Body of pancreas (tissue), 4 donors: ENCODE results near the gene ENO2. TPM values are rescaled to one million over a fixed set of nuclear protein-coding genes. Genes with fewer than 3 reads are reported as not detected.

ENCODE experiments used
- ATAC-seq: fragments of 150-250 bp; one replicate; pipeline ENCODE4 v1.9.1; 2016
- DNase-seq, 4 donors: peaks; one replicate each; pipeline ENCODE4 v3.0.0-alpha.2; 2019
- H3K27ac ChIP-seq, 4 donors: fragments of 200-600 bp; sonication (generic); 1 replicate in 3 of 4; 2 replicates in 1 of 4; pipeline versions ENCODE4 v1.5.1 to v1.6.1; 2016 to 2019; ENCODE audit warnings: mild to moderate bottlenecking in 1 of 4, mixed read lengths in 1 of 4, moderate library complexity in 1 of 4
- H3K27me3 ChIP-seq, 2 donors: fragments of 200-600 bp; sonication (generic); one replicate each; pipeline ENCODE4 v1.6.0; 2016; ENCODE audit warnings: mild to moderate bottlenecking in 1 of 2
- H3K36me3 ChIP-seq, 2 donors: fragments of 200-600 bp; sonication (generic); replicated peaks in 1 of 2; 2 replicates each; pipeline ENCODE4 v1.5.1; 2016; ENCODE audit warnings: low read depth in 2 of 2; ENCODE audit not compliant: insufficient read depth in 1 of 2
- H3K4me1 ChIP-seq: fragments of 200-600 bp; sonication (generic); one replicate; pipeline ENCODE4 v1.6.0; 2016
- H3K4me3 ChIP-seq, 2 donors: fragments of 200-600 bp; sonication (generic); 1 replicate in 1 of 2; 2 replicates in 1 of 2; pipeline ENCODE4 v1.5.1; 2016 to 2019
- H3K9me3 ChIP-seq, 3 donors: fragments of 200-600 bp; sonication (generic); 1 replicate in 2 of 3; 2 replicates in 1 of 3; pipeline ENCODE4 v1.5.1; 2016
- CTCF ChIP-seq, 7 experiments: fragments of 450-650 bp in 4 of 7; fragments of 200-600 bp in 3 of 7; sonication (generic) in 3 of 7; IDR thresholded peaks; one replicate each; pipeline ENCODE4 v1.5.1; 2016 to 2019; ENCODE audit warnings: antibody characterized with exemption in 7 of 7
- POLR2A ChIP-seq, 3 donors: fragments of 450-650 bp; IDR thresholded peaks; one replicate each; pipeline ENCODE4 v1.6.1; 2016; ENCODE audit warnings: antibody characterized with exemption in 3 of 3, mild to moderate bottlenecking in 2 of 3
- WGBS, 2 donors: methylation state at CpG; one replicate each; pipeline ENCODE4 v1.1.5; 2017; 5-methylcytosine and 5-hydroxymethylcytosine counted together
- intact Hi-C: fragments of 100-400 bp; cut with DNase I; formaldehyde crosslinking; loops from one replicate; pipeline ENCODE4 v1.15.1; 2023
- total RNA-seq, 2 donors: library from RNA; depleted of rRNA; stranded (reverse); fragments of >200 nt; gene quantifications; one replicate each; pipeline ENCODE4 v1.1.0, GENCODE V29; 2016

The ENO2 gene
- total RNA-seq, 2 donors from 2014 or later, result 4.4 to 11.9 TPM

- TF ChIP-seq CTCF (IDR thresholded peaks at IDR 0.05) (no peak), POLR2A (IDR thresholded peaks at IDR 0.05) (no peak)
- 64 to 80% methylated on average over 1 of the region's 1 CpG for WGBS, 2 donors
- Histone ChIP-seq H3K27me3 (no peaks in the 10 kb centered on the region), H3K9me3 (no peaks in the 10 kb centered on the region), H3K27ac (peak overlapping the region in 1 of 4 donors; percentile 45), H3K4me3 (no peak overlapping the region), H3K36me3 (peaks cover 0 to 1% of the 10 kb centered on the region in 2 donors), H3K4me1 (peaks cover 21% of the 10 kb centered on the region)
- DNase-seq, result no peak
- ATAC-seq, result no peak
- intact Hi-C loops, result no loop called here
These were observed 36.0 kb downstream of the ENO2 start for GRCh38 chr12:6950401-6950801.

GRCh38 chr12:6950811-6951540 lies 36.6 kb downstream of the ENO2 start, which contains the start of gene PTPN6:
TSS of gene PTPN6 (plus strand) at chr12:6951356. CDS start at chr12:6951513, 157 bp downstream.
- H3K27me3 ChIP-seq, result no peaks in the 10 kb centered on the region
- 81 to 87% methylated on average over 22 of the region's 25 CpGs for WGBS, 2 donors
- TF ChIP-seq CTCF (IDR thresholded peaks at IDR 0.05) (no peak), POLR2A (IDR thresholded peaks at IDR 0.05) (peak in 2 of 3 donors; percentile 20 to 61)
- H3K27ac ChIP-seq, result peak within 1 kb of the TSS in 2 of 4 donors; percentile 27 to 55
- intact Hi-C loops, result no loop called here
- H3K4me1 ChIP-seq, result peaks cover 15% of the 10 kb centered on the region
- ATAC-seq (no peak), DNase-seq (peak in 1 of 4 donors; percentile 73)
- no peak within 1 kb of the TSS for H3K4me3 ChIP-seq
- peaks cover 0 to 3% of the 10 kb centered on the region in 2 donors for H3K36me3 ChIP-seq
- no peaks in the 10 kb centered on the region for H3K9me3 ChIP-seq

- intact Hi-C loops, result no loop called here
- 73 to 80% methylated on average over 11 to 20 of the region's 20 CpGs for WGBS, 2 donors
- H3K4me1 ChIP-seq, result peaks cover 12% of the 10 kb centered on the region
- TF ChIP-seq POLR2A (IDR thresholded peaks at IDR 0.05), result no peak
- no peak for TF ChIP-seq CTCF (IDR thresholded peaks at IDR 0.05)
- no peak overlapping the region for H3K4me3 ChIP-seq
- DNase-seq (no peak), ATAC-seq (no peak)
- peaks cover 0 to 3% of the 10 kb centered on the region in 2 donors for H3K36me3 ChIP-seq
- H3K27ac ChIP-seq, result peak overlapping the region in 2 of 4 donors; percentile 27 to 55
- no peaks in the 10 kb centered on the region for H3K27me3 ChIP-seq
- H3K9me3 ChIP-seq, result no peaks in the 10 kb centered on the region
These were observed 37.3 kb downstream of the ENO2 start for GRCh38 chr12:6951551-6952120.

- TF ChIP-seq POLR2A (IDR thresholded peaks at IDR 0.05), result no peak
- TF ChIP-seq CTCF (IDR thresholded peaks at IDR 0.05), result no peak
- Histone ChIP-seq H3K4me1 (peaks cover 6% of the 10 kb centered on the region), H3K27ac (peak overlapping the region in 1 of 4 donors; percentile 69), H3K9me3 (no peaks in the 10 kb centered on the region), H3K36me3 (peaks cover 0 to 5% of the 10 kb centered on the region in 2 donors), H3K27me3 (no peaks in the 10 kb centered on the region), H3K4me3 (no peak overlapping the region)
- intact Hi-C loops, result no loop called here
- DNase-seq (no peak), ATAC-seq (no peak)
- WGBS, 2 donors, result 68 to 89% methylated on average over 9 to 21 of the region's 22 CpGs
These were observed 37.9 kb downstream of the ENO2 start for GRCh38 chr12:6952121-6952862.
